Nephron progenitor cell (in vitro differentiated cells): ENCODE measurements around the gene MTCL1.

Experiments
- DNase-seq: peaks from one replicate; pipeline ENCODE4 v3.0.0; 2021
- H3K27ac Mint-ChIP-seq: 2 replicates; pipeline ENCODE4 v1.8.0; 2021; ENCODE audit warnings: mild to moderate bottlenecking, moderate library complexity, mixed read lengths
- H3K27me3 Mint-ChIP-seq: 2 replicates; pipeline ENCODE4 v1.8.0; 2021; ENCODE audit warnings: mild to moderate bottlenecking, low read depth, mixed read lengths; ENCODE audit not compliant: poor library complexity
- H3K36me3 Mint-ChIP-seq: 2 replicates; pipeline ENCODE4 v1.8.0; 2021; ENCODE audit warnings: low read depth, mixed read lengths
- H3K4me1 Mint-ChIP-seq: 2 replicates; pipeline ENCODE4 v1.8.0; 2021; ENCODE audit warnings: mixed read lengths
- H3K4me3 Mint-ChIP-seq: 2 replicates; pipeline ENCODE4 v1.8.0; 2021; ENCODE audit warnings: mild to moderate bottlenecking, moderate library complexity, mixed read lengths
- H3K9me3 Mint-ChIP-seq: 2 replicates; pipeline ENCODE4 v1.8.0; 2021; ENCODE audit warnings: mild to moderate bottlenecking, moderate library complexity, mixed read lengths
- CTCF ChIP-seq: fragments of 200-600 bp; sonication (generic); IDR thresholded peaks from 2 replicates; pipeline ENCODE4 v1.5.0; 2021; ENCODE audit warnings: antibody characterized with exemption

Gene MTCL1

DNA sequence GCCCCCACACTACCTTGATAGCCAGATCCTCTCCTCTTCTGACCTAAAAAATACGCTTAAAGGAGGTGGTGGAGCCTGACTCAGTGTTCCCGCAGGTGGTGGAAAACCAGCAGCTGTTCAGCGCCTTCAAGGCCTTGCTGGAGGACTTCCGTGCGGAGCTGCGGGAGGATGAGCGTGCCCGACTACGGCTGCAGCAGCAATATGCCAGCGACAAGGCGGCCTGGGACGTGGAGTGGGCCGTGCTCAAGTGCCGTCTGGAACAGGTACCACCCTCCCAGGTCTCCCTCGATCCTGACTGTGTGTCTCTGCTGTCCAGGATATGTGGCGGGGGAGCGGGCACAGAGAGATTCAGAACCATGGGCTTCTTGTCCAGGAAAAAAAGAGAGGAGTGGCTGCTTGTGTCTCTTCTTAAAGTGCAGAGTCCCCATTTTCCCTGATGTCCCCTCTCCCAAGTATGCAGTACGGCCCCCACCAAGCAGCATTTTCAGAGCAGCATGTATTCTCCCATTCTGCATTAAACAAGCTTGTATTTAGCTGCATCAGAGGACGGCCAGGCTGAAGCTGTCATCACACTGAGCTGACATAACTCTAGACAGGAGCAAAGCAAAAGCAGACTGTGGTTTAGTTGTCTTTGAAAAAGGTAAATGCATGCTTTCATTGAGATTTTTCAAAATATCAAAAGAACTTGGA, 101.6 kb downstream of the MTCL1 start:
- Mint-ChIP-seq H3K36me3 (peaks cover 18% of the 10 kb centered on the region), H3K27me3 (peaks cover 10% of the 10 kb centered on the region), H3K9me3 (no peaks in the 10 kb centered on the region), H3K4me3 (no peak overlapping the region), H3K4me1 (peaks cover 15% of the 10 kb centered on the region), H3K27ac (peak overlapping the region; percentile 79)
- DNase-seq: no peak
- no peak for TF ChIP-seq CTCF

GRCh38 chr18:8807488-8807805, 102.1 kb downstream of the MTCL1 start:
- peaks cover 15% of the 10 kb centered on the region for H3K4me1 Mint-ChIP-seq
- H3K27ac Mint-ChIP-seq: no peak overlapping the region
- H3K27me3 Mint-ChIP-seq: peaks cover 10% of the 10 kb centered on the region
- TF ChIP-seq CTCF: no peak
- no peak overlapping the region for H3K4me3 Mint-ChIP-seq
- H3K9me3 Mint-ChIP-seq: no peaks in the 10 kb centered on the region
- DNase-seq: no peak
- H3K36me3 Mint-ChIP-seq: peaks cover 23% of the 10 kb centered on the region

GRCh38 chr18:8808001-8808400, 102.6 kb downstream of the MTCL1 start:
- no peak overlapping the region for H3K27ac Mint-ChIP-seq
- peaks cover 15% of the 10 kb centered on the region for H3K4me1 Mint-ChIP-seq
- no peak for TF ChIP-seq CTCF
- no peak overlapping the region for H3K4me3 Mint-ChIP-seq
- H3K36me3 Mint-ChIP-seq: peaks cover 27% of the 10 kb centered on the region
- DNase-seq: no peak
- H3K27me3 Mint-ChIP-seq: peaks cover 10% of the 10 kb centered on the region
- H3K9me3 Mint-ChIP-seq: no peaks in the 10 kb centered on the region

DNA sequence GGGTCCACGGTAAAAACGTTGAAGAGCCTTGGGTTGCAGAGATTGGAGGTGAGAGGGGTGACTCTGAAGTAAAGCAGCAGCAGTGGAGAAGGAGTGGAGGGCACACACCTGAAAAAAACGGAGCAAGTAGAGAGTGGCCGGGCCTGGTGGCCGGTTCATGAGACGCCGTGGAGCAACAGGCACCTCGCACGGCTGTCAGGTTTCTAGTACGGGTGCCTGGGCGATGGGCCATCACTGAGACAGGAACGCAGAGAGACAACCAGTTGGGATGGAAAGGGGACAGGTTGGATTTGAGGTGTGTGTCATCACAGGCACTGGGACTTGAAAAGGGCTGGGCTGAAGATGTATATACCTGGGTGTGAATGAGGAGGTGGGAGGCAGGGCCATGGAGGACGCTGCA, 104.2 kb downstream of the MTCL1 start:
- H3K27ac Mint-ChIP-seq: peak overlapping the region; percentile 77
- peaks cover 10% of the 10 kb centered on the region for H3K27me3 Mint-ChIP-seq
- H3K4me1 Mint-ChIP-seq: peaks cover 15% of the 10 kb centered on the region
- DNase-seq: no peak
- no peak overlapping the region for H3K4me3 Mint-ChIP-seq
- no peaks in the 10 kb centered on the region for H3K9me3 Mint-ChIP-seq
- peaks cover 35% of the 10 kb centered on the region for H3K36me3 Mint-ChIP-seq
- no peak for TF ChIP-seq CTCF

GRCh38 chr18:8810157-8810556, 104.8 kb downstream of the MTCL1 start:
- Mint-ChIP-seq H3K27me3 (peaks cover 10% of the 10 kb centered on the region), H3K4me3 (no peak overlapping the region), H3K9me3 (no peaks in the 10 kb centered on the region), H3K27ac (peak overlapping the region; percentile 77), H3K36me3 (peaks cover 36% of the 10 kb centered on the region), H3K4me1 (peaks cover 15% of the 10 kb centered on the region)
- DNase-seq: no peak
- no peak for TF ChIP-seq CTCF

DNA sequence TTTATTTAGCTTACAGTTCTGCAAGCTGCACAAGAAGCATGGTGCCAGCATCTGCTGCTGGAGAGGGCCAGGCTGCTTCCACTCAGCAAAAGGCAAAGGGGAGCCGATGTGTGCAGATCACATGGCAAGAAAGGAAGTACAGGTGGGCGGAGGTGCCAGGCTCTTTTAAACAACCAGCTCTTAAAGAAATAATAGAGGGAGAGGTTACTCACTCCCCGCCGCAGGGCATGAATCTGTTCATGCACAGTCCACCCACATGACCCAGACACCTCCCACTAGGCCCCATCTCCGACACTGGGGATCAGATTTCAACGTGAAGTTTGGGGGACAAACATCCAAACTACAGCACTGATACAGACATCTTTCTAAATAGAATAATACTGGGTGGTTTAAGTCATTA, 105.8 kb downstream of the MTCL1 start:
- Mint-ChIP-seq H3K27ac (peak overlapping the region; percentile 57), H3K4me3 (no peak overlapping the region), H3K4me1 (peaks cover 15% of the 10 kb centered on the region), H3K27me3 (peaks cover 10% of the 10 kb centered on the region), H3K9me3 (no peaks in the 10 kb centered on the region), H3K36me3 (peaks cover 36% of the 10 kb centered on the region)
- no peak for TF ChIP-seq CTCF
- DNase-seq: no peak
